GM21390 (cell line): Measurements from ENCODE around the gene SGK2.

Experiments used
- ATAC-seq: cut with Tn5 transposase; IDR thresholded peaks from one replicate; pipeline ENCODE4 v1.9.1; 2021; ENCODE audit not compliant: unreplicated experiment

Gene SGK2

DNA sequence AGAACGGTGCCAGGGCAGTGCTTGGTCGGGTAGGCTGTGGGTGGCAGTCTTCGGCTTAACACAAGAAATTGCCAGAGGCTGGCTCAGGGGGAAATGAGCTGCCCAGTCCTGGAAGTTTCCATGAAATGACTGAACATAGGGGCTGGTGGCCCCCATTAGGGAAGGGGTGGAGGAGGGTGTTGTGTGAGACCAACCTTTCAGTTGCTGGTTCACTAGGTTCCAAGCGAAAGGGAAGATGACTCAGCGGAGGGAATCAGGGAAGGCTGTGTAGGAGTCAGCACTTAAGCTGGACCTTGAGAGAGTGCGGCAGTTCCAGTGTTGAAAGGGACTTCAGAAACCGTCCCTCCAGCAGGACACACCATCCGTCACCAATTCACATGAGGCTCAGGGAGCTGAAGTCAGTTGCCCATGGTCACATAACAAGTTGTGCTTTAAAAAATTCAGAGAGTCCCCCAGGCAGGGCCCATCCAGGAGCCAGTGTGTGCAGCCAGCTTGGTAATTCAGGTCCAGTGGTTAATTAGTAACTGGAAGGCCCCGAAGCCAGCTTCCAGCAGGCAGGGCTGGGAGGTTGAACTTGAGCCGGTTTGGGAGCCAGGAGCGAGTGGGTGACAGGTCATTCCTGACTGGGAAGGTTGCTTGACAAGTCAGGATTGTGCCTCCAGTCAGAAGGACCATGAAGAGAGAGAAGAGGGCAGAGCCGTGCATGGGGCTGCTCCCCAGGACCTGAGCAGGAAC, at the start of gene SGK2:
SGK2 (plus strand) TSS at position 616 of the 735 bp plus-strand sequence. CDS start 7,469 bp downstream, outside the sequence.
- ATAC-seq, result no peak

DNA sequence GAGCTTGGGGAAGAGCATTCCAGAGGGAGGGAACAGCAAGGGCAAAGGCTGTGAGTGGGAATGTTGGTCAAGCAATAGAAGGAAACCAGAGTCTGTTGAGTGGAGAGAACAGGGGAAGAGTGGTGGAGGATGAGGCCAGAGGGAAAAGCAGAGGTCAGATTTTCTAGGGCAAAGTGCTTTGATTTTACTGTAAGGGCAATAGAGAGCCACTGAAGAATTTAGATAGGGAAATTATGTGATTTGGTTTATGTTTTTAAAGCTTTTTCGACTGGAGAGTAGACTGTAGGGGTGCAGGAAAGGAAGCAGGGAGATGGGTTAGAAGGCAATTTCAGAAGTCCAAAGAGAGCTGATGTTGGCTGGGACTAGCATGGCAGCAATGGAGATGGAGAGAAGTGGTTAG, 46.9 kb upstream of the SGK2 start:
- ATAC-seq, result no peak

DNA sequence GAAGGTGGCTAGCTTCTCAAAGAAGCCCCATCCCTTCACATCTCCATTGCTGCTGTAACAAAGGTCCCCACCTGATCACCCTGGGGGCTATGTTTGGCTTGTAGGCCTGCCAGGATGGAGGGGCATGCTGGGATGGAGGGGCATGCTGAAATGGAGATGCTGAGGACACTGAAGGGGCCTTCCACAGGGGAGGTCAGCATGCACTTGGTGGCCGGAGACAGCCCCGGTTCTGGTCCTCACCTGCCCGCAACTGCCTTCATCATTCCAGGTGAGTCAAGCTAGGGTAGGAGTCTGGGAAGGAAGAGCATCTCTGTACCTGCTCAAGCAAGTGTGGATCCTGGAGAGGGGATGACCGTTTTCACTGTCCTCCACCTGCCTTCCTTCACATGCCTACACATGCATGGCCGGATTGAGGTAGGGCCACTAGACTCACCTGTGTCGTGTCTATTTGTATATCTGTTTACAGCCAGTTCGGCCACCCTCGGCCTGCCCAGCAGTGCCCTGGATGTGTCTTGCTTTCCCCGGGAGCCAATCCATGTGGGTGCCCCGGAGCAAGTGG, 45.4 kb upstream of the SGK2 start:
- ATAC-seq, result no peak

DNA sequence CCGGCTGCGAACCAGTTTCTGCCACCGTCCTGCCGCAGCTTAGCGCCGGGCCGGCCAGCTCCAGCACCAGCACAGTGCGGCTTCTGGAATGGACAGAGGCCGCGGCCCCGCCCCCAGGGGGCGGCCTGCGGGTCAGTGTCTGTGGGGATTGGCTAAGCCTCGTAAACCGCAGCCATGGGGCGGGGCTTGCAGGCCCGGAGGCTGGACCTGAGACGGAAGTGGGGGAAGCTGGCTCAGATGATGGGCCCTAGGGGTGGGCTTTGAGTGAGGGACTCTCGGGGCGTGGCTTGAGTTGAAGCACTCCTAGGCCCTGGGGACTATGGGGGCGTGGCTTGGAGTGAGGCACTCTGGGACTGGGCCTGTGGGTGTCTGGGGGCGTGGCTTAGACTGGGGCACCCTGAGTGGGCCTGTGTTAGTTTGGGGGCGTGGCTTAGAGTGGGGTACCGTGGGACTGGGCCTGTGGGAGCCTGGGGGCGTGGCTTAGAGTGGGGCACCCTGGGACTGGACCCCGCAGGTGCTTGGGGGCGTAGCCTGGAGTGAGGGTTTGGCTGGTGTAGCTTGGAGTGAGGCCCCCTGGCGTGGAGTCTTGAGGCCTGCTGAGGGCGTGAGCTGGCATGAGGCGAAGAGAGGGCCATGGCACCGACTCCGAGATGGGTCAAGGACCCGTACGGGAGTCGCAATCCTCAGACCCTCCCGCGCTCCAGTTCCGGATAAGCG, 44.7 kb upstream of the SGK2 start:
- peak; percentile 82 for ATAC-seq

DNA sequence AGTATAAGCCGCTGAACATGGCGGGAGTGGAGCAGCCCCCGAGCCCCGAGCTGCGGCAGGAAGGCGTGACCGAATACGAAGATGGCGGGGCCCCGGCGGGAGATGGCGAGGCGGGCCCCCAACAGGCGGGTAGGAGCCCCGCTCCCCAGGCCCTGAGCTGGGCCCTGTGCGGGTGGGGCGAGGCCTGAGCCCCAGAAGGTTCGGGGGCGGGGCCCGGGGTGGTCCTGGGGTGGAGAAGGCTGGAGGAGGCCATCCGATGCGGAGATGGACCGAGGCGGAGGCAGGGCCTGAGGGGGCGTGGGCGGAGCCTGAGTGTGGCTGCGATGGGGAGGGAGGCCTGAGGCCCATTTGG, 44.2 kb upstream of the SGK2 start:
- ATAC-seq, result peak; percentile 25

DNA sequence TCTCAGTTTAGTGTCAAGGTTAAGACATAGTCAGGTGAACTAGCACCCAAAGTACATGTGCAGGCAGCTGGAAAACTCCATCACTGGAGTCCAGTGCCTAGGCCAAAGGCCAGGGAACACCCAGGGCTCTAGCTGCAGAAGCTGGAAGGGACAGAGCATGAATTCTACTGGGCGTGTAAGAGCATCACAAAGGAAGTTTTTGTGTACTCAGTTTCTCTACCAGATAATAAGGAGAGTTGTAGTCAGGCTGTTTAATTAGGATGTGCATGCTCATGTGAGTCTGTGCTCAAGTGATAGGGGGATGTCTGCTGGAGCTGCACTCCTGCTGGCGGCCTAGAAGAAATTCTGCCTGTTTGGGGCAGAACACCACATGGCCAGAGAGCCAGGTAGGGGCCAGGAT, 43.2 kb upstream of the SGK2 start:
- ATAC-seq, result no peak

DNA sequence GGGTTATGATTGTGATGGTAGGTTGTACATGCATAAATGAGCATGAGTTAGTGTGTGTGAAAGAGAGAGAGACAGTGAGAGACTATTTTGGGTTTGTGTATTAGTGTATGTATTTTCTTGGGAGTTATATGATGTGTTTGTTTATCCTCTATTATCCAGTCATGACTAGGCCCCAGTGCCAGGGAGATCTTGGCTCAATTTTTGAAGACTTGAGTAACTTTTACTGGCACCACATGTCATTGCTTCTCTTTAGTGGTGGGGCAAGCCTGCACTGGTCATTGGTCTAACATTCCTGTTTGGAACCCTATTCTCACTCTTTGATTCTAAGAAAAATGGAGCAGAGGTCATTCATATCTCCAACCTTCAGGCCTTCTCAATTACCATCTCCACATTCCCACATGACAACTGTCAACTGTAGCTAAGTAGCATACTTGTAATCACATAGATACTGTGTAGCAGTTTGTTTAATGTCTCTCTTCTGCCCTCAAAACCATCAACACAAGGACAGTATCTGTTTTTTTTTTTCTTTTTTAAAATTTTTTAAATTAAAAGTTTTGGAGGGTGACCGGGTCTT, 42.5 kb upstream of the SGK2 start:
- no peak for ATAC-seq

DNA sequence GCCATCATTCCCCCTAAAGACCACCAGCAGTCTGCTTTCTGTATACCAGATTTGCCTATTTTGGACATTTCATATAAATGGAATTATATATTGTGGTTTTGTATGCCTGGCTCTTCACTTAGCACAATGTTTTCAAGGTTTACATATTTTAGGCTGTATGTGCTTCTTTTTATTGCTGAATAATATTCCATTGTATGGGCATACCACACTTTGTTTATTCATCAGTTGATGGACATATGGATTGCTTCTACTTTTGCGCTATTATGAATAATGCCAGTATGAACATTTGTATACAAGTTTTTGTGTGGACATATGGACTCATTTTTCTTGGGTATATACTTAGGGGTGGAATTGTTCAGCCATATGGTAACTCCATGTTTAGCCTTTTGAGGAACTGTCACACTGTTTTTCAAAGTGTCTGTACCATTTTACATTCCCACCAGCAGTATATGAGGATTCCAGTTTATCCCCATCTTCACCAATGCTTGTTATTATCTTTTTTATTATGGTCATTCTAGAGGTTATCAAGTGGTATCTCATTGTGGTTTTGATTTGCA, 38.7 kb upstream of the SGK2 start:
- no peak for ATAC-seq

DNA sequence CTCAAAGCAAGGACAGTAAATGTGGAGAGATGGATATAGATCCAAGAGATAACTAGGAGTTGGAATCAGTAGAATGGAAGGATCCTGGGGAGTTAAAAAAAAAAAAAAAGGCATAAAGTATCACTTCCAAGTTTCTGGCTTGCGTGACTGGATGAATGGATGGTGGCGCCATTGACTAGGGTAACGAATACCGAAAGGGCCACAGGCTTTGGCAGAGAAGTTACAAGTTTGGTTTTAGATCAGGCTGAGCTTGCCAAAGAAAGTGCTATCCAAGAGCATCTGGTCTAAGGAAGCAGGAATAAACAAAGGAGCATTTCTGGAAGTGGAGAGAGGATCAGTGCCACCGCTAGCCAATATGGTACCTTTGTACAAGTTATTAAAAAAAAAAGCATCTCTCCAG, 33.8 kb upstream of the SGK2 start:
- no peak for ATAC-seq

DNA sequence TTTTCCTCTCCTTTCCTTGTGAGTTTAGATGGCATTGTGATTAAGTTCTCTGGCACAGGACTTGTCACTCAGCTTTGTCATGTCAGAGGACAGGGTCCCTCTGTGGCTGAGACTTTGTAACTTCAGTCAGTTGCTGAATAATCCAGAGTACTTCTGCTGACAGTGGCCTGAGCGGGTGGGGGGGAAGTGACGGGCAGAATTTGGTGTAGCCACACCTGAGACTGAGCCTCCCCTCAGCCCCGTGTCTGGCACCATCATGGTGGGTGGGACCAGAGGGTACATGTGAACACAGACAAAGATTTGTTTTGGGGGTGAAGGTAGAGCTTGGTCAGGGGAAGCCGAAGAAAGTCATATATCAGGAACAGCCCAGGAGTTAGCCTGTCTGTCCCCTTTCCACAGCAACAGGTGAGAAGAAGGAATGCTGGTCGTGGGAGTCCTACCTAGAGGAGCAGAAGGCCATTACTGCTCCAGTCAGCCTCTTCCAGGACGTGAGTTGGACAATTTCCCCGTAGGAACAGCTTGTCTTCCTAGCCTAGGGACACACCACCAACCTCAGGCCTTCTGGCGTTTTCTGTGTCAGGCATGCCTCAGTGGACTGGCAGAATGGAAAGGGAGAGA, 30.5 kb upstream of the SGK2 start:
- no peak for ATAC-seq

DNA sequence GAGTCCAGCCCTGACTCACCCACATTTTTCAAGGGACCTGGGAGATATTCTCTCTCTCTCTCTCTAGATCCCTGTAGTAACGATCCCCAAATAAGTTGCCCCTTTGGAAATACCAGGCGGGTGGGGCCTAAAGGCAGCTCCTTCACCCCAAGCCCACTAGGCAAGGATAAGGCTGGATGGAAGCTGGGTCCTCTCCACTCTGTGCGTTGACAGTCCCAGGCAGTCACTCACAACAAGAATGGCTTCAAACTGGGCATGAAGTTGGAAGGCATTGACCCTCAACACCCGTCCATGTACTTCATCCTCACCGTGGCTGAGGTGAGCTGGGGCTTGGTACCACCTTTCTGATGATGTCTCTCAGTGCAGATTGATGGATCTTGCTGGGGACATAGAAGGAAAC, 29.8 kb upstream of the SGK2 start:
- ATAC-seq, result no peak

DNA sequence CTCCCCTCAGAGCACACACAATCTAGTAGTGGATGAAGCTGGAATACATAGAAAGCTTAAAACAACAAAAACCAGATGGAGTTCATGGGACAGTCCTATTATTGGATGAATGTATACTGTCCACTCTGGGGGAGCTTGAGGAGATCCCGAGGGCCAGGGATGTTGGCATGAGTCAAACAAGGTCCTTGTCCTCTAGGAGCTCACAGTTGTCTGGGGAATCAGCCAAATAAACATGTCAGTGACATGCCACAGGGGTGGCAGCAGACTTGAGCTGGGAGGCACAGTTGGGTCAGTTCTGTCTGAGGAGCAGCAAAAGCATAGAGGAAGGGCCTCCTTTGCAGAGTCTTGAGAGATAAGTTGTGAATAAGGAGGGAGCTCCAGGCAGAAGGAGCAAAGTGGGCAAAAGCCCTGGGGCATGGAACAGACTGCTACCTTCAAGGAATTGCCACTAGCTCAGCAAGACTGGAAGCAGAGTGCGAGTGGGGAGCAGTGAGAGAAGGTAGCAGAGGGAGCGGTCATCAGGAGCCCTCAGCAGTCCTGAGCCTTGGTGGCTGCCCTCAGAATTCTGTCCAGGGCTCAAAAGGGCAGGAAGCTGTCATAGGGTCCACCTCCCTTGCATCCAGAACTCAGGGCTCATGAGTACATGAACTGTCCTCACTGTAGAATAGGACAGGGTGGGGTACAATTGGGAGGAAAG, 29.2 kb upstream of the SGK2 start:
- no peak for ATAC-seq

DNA sequence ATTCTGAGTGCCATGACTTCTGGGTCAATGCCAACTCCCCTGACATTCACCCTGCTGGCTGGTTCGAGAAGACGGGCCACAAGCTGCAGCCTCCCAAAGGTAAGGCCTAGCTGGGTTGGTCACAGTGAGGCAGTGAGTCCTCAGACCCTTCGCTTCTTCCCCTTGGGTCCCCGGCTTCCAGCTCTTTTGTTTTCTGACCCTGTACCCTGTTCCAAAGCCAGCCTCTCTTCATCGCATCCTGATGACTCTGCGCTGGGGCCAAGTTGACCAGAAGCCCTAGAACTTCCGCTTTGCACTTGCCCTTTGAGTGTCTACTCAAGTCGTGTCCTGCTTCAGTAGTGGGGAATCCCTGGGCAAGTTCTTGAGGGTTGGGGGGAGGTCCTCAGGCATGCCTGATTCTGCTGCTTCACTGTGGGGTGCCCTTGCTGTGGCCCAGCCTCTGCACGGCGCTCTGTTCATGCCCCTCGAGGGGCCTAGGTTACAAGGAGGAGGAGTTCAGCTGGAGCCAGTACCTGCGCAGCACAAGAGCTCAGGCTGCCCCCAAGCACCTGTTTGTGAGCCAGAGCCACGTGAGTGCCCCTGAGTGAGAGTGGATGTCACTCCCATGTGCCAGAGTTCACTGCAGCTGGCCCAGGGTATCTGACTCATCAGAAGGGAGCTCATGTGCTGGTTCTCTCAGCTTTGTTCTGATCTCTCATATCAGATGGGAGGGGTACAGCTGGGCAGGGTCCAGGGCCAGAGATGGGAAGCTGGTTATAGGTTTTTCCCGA, 28.3 kb upstream of the SGK2 start:
- no peak for ATAC-seq

DNA sequence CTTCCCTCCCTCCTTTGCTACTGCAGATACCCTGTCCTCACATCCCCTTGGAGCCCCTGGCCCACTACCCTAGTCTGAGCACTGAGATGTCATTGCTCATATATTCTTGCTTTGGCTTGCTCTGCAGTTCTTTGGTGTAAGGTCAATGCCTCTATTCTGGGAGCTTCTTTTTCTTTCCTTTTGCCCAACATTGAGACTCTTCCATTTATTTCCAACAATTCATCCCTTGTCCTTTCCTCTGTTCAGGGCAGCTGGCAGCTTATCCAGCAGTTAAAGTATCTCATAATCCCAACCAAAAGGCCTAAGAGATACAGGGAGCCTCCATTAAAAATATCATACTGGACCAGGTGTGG, 27.8 kb upstream of the SGK2 start:
- no peak for ATAC-seq

DNA sequence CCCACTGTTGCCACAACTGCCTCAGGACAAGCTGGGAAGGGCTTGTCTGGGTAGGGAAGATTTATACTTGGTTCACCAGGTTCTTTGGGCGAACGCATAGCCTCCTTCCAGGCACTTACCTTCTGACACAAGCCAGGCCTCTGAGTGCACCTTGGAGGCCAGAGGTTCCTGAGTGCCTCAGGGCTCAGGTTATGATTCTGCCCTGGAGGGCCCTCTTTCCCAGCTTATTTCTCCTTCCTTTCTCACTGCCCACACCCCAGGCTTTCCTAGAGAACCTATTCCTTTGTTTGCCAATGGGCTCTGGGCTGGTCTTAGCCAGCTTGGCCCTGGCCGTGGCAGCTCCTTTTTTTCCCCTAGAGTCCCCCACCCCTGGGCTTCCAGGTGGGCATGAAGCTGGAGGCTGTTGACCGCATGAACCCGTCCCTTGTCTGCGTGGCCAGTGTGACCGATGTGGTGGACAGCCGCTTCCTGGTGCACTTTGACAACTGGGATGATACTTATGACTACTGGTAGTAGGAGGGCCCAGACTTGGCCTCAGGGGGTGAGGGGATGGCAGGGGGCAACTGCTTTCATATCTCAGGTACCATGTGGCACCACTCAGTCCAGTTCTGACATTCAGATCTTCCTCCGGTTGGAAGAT, 26.3 kb upstream of the SGK2 start:
- ATAC-seq, result no peak

DNA sequence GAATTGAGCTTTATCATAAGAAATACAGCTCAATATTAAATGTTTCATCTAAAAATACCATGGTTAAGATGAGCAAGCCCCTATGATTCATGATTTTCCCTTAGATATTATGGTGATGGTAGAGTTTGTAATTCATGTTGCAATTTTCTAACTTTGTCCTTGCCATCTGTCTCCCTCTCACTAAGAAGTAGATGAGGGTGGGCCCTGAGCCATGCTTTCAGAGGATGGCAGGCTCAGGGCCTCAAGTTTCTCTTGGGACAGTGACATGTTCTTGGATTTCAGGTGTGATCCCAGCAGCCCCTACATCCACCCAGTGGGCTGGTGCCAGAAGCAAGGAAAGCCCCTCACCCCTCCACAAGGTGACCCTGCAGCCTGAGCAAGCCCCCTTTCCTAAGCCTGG, 25.8 kb upstream of the SGK2 start:
- no peak for ATAC-seq

DNA sequence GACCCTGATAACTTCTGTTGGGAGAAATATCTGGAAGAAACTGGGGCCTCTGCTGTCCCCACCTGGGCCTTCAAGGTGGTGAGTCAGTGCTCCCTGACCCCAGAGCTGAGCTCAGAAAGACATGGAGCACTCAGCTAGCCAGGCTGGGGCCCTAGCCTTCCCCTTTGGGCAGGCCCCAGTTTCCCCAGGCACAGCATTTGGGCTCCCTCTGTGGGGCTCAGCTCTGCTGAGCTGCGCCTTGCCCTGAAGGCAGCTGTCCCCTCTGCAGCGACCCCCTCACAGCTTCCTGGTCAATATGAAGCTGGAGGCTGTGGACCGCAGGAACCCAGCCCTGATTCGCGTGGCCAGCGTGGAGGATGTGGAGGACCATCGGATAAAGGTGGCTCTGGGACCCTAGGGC, 24.8 kb upstream of the SGK2 start:
- ATAC-seq, result no peak

DNA sequence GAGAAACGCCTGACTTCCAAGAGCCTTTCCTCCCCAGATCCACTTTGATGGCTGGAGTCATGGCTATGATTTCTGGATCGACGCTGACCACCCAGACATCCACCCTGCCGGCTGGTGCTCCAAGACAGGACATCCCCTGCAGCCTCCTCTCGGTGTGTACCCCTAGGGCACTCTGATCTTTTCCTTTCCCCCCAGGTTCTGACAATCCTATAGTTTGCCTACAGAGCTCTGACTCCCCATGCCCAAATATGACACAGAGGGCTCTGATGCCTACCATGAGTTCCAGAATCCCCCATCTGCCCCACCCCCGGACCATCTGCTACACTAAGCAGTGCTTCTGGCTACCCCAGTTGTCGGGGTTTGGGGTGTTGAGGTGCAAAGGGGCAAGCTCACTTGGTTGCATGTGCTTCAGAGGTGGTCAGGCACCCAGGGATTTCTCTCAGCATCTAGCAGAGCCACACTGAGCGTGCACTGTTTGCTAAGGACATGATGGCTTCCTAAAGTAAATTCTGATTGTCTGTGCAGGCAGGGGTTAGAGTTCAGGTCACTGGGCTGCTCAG, 24.0 kb upstream of the SGK2 start:
- ATAC-seq, result no peak

DNA sequence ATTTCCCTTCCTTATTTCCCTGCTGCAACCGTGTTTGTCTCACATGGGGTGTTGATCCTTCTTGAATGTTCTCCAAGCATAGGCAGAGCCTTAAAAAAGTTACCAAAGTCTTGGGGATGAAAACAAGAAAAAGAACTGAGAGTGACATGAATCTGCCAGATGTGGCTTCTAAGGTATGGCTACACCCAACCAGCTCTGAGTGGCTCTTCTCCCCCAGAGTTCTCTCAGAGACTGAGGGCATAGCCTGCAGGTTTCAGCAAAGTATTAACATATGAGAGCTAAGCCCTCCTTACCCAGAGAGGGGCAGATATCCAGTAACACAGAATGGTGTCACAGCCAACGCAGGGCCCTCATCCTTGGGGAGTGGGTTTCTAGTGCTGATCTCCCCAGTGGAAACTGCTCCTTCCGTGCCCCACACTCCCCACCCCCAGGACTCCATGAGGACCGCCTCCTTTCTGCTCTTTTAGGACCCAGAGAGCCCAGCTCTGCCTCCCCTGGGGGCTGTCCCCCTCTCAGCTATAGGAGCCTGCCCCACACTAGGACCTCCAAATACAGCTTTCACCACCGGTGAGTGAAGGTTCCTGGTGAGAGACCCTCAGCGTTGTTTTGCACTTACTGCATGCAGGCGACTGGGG, 23.3 kb upstream of the SGK2 start:
- no peak for ATAC-seq
